Activated CD8-positive, alpha-beta memory T cell treated with anti-CD3 and anti-CD28 coated beads, Interleukin-2, amount 50 U/mL, for 4 hours (primary cell): ENCODE results near the gene TTBK1.

Experiments used
- DNase-seq: peaks from one replicate; pipeline ENCODE4 v3.0.0-alpha.2; 2020

TTBK1 gene

DNA sequence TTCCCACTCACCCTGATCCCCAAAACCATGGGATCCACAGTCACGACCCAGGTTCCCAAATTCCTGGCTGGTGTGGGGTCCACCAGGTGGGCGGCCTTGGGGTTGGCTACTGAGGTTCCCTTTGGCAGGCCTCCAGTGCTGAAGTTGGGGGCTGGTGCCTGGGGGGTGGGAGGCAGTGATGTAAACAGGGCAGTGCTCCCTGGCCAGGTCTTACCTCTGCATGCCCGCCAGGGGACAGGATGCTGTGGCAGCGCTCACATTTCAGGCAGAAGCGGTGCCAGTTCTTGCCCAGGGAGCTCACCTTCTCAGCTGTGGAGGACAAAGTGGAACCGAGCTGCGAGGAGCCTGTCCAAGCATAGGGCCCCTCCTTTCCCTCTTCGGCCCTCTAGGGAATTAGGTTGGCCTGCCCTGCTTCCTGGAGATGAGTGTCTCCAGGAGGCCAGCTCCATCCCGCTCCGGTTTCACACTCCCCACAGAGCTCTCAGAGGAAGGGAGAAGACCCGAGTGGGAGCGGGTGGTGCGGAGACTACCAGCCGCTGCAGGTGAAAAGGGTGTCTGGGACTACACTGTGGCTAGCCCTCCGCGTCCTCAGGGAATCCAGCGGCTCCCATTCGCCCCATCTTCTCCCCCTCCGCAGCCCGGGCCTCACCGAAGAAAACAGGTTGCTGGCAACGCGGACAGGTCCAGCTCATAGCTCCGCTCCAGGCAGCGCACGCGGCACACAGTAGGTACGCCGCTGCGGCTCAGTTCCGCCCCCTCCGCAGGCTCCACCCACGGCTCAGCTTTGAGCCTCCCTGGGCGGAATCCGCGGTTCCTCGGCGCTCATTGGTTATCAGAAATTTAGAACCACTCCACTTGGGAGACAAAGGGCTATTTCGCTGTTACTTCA is 65.1 kb downstream of the TTBK1 start, which contains the start of gene CRIP3:
Gene CRIP3, minus strand, starts transcription at position 726 of the 889 bp plus-strand sequence. Its CDS starts 34 bp downstream, at position 692.
- DNase-seq, result peak; percentile 50

DNA sequence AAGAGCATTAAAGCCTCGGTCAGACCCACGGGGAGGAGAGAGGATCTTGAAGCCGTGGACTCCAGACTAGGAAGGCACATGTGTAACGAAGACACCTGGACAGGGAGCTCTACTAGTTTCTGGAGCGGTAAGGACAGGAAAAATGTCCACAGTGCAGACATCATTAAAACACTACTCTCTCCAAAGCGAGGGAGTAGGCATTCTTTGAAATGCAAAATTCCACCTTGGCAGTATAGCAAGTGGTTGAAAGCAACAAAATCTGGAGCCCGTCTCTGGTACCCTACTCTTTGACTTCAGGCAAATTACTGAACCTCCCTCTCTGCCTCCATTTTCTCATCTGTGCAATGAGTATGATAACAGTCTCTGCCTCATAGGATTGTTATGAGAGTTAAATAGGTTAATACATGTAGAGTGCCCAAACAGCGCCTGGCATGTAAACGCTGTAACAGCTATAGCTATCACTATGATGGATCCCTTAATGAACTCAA is 65.8 kb downstream of the TTBK1 start:
- DNase-seq, result no peak

DNA sequence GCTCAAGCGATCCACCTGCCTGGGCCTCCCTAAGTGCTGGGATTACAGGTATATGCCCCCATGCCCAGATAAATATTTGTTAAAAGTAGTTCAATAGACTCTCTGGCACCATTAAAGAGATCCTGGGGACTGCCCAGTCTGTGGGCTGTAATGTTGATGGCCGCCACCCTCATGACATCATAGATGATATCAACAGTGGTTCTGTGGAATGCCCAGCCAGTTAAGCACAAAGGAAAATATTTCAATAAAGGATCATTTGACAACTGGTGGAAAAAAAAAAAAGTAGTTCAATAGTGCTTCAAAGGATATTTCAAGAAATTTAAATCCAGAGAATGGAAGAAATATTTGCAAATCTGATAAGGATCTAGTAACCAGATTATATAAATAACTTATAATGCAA is 66.9 kb downstream of the TTBK1 start:
- DNase-seq, result no peak

DNA sequence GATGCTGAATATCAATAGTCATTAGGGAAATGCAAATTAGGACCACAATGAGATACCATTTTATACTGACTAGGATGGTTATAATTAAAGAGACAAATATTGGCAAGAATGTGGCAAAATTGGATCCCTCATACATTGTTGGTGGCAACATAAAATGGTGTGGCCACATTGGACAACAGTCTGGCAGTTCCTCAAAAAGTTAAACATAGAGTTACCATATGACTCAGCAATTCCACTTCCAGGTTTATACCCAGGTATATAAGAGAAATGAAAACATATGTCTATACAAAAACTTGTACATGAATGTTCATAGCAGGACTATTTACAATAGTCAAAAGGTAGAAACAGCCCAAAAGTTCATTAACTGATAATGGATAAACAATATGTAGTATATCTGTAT is 67.3 kb downstream of the TTBK1 start:
- no peak for DNase-seq

DNA sequence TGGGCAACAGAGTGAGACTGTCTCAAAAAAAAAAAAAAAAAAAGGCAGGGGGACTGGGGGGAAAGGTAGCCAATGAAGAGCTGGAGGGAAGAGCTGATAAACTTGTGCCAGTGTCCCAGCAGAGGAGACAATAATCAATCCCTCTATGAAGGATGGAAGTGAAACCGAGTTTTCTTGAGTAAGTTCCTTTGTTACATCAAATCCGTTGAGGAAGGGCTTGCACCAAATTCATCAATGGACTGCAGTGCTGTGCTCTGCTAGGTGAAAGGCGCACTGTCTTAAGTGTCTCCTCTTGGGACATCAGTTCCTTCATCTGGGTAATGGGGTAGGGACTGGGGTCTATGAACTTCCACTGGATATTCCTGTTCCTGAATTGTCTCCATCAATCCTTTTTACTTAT is 68.4 kb downstream of the TTBK1 start:
- no peak for DNase-seq

DNA sequence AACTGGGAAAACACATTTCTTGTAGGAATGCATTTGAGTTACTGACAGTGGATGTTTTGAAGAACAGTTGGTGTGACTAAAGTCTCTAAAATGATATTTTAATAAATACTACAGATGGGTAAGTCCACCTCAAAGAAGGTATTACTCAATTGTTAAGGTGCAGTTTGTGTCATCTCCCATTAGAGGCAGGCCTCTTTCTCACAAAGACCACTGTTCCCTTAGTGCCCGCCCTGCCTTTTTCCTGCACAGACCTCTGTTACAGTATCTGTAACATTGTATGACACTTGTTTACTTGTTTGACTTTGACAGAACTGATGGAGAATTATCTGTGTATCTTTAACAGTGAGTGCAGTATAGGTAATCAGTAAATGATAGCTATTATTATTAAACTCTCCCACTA is 70.5 kb downstream of the TTBK1 start:
- DNase-seq, result no peak

DNA sequence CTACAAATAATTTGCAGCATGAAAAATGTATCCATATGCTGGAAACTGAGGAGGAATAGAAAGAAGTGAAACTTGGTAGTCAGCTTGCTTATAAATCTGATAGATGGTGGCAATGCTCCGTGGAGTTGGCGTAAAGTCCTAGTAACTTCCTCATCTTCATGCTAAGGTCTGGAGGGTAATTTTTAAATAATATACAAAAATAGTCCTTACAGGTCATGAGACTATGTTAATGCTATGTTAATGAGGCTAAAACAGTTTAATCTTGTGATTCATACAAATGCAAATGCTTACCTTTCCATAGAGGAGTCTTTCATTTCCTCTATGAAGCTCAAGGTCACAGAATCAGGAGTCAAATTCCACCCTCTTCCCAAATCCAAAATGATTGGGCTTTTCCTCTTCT is 74.7 kb downstream of the TTBK1 start:
- DNase-seq, result no peak

DNA sequence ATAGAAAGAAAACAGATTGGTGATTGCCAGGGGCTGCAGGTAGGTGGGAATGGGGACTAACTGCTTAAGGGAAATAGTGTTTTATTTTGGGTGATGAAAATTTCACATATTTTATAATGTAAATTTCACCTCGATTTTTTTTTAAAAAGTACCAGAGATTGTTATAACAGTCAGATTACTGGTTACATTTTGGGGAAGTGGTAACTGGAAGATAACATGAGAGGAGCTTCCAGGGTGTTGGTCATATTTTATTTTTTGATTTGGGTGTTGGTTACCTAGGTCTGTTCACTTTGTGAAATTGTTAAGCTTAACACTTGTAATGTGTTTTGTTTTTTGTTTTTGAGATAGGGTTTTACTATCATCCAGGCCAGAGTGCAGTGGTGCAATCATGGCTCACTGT is 82.6 kb downstream of the TTBK1 start:
- DNase-seq, result no peak

DNA sequence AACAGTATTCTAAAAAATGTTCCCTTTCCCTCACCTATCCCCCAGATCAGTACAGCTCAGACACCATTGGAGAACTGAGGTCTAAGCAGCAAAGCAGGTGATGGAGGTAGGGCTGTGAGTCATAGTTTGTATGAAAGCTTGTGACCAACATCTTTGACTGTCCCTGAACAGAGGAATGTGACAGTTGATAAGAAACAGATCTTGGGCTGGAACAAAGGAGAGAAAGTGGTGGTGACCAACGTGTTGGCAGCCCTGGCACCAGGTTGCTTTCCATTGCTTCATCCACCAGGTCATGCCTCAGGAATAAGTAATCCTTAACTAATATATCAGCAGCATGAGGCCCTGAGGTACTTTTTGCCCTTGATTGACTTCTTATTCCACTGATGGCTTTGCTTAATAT is 85.2 kb downstream of the TTBK1 start:
- no peak for DNase-seq

DNA sequence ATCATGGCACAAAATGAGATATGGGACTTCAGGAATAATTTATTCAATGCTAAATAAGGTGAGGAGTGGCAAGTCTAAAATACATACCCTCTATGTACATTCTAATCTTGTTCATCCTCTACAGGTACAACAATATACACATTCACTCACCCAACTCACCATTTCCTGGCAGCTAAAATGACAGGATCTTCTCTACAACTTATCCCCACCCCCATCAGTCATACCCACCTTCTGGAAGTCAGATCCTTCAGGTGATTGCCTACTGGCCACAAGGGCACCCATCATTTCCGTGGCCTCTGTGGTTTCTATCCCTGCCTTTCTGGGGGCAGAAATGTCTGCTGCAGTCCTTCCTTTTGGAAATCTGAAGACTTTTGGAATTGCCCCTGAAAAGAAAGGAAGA is 88.2 kb downstream of the TTBK1 start:
- DNase-seq, result no peak

DNA sequence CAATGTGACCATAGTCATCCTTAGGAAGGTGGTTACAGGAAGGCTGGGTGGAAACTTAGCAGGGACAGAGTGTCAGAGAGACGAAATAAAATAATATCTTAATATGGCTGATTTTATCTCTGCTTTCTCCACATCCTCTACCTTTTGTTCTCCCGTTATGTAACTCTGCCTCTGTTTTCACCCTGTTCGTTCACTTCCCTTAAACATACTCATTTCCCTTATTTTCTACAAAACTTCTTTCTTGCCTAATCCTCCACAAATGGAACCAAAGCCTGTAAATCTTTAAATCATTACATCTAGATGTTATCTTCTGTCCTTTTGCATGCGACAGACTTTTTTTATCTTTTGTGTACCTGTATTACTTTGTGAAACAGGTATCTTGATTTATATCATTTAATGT is 88.6 kb downstream of the TTBK1 start:
- no peak for DNase-seq

DNA sequence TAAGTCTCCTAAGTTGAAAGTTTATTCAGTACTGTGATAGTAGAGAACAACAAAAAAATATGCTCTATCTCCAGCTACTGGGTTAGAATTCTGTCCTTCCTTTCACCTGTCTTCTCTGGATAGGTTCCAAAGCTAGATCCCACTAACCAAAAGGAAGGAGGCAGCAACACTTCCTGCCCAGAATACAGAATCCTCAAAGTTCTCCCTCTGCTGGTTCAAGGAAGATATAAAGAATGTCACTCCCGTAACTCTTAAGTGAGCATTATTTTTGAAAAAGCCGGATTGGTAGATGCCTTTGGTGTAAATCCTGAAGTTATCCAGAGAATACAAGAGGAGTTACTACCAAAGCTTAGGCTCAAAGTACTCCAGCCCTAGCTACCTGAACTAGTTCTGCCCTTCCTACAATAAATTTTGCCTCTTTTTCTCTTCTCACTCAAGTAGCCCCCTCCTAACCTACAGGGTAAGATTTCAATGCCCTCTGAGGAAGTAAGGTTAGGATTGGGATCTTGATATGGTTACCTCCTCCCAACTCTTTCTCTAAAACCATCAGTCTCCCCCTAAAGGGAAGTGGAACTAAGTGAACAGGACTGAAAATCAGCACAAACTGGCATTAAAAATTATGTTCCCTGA is 91.3 kb downstream of the TTBK1 start:
- DNase-seq, result no peak

DNA sequence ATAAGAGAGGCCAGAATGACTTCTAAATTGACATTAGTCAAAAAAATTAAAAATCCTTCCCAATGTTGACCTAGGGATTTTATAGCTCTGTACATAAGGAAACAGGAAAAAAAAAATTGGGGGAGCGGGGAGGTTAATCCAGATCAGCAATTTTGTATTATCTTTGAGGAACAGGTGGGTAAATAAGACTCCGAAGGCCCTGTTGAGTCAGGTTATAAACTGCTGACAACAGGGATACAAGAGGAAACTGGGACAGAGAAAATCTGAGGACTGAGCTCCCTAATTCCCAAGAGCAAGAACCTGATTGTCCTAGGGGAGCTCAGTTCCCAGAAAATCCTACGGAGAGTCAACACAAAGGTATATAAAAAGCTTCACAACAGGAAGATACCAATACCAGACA is 92.2 kb downstream of the TTBK1 start:
- DNase-seq, result no peak

DNA sequence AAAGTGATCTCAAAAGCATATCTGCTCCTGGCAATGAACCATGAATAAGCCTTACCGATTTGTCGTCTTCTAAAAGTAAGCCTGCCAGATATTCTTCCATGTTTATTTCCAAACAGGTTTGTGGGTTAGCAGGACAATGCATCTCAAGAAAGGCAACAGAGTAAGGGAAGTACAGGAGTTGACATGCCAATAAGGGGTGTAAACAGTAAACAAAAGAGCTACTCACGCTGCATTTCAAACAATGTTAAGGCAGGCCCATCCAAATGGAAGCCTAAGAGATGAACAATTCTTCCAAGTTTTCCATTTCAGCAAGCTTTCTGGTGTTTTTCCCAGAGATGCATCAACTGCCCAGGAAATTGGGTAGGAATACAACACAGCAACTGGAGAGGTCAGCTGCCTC is 93.1 kb downstream of the TTBK1 start:
- no peak for DNase-seq
